NOMO-1 treated with dmso at 0.1 percent for 144 hours (cell line): Measurements from ENCODE around the gene TROAP.
A peak's percentile ranks its signal among the peaks of the same experiment; 100 is the strongest.

ENCODE experiments used
- DNase-seq: peaks from one replicate; lab custom pipeline; 2025; ENCODE audit not compliant: unreplicated experiment; lab: John Stamatoyannopoulos, UW

The TROAP gene

DNA sequence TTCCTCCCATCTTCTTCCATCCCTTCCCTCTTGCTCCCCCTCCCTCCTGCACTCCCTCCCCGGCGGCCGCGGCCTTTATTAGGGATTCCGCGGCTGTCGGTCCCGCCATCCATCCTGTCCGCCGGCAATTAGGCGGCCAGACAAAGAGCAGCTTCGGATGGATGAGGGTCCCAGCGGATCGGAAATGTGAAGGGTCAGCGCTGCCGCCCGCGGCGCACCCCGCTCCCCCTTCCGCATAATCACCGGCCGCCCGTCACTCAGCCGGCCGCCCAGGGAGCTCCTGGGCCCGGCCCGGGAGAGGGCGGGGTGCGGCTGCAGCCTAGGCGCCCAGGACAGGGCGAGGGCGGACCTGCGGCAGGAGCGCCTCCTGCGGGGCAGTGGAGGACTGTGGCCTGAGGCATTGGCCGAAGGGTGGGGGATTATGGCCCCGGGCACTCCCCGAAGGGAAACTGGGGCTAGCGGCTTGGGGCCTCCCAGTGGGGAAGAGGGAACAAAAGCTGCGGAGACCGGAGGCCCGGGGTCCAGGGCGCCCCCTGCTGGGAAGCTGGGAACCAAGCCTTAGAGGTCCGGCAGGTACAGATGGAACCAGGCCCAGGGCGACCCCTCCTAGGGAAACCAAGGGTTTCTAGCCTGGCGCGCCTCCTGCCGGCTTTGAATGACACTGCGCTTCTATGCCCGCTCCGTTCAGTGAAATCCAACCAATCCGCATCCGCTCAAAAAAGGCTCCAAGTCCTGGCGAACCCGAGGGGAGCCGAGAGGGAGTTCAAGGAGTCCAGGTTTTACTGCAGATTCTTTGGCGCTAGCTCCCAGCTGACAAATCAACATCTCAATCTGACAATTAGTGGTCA, 19.2 kb downstream of the TROAP start:
- DNase-seq: peak; percentile 84

DNA sequence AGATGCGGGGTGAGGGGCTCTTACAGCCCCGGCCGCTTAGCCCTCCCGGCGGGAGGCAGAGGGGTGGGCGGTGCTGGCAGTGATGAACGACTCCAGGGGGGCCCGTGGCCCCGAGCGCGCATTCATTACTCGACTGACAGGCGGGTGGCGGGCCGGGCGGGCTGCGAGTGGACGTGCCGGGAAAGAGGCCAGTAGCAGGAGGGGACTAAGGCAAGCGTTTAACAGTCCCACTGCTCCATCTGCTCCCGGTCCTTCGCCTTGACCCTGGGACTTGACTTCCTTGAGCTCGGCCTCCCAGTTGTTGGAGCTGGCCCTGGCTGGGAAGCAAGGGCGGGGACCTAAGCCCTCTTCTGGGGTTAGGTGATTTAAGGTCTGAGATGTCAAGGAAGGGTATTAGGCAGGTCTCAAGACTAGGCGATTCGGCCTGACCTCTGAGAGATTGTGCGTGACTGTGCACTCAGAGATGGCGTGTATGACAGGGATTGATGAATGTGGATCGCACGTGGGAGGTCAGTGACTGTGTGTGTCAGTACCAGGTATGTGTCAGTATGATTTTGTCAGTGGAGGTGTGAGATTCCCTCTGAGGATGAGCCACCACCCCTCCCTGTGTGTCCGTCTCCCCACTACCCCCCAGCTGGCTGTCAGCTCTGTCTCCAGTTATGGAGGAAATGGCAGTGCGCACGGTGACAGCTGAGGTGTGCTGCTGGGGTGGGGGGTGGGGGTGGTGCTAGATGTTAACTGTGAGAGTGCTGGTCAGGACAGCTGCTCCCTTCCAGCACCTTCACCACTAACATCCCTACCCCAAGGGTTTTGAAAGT, 20.1 kb downstream of the TROAP start:
- DNase-seq: no peak

GRCh38 chr12:49344486-49345050, 21.5 kb downstream of the TROAP start:
- no peak for DNase-seq

- DNase-seq: no peak
Measured at GRCh38 chr12:49345051-49345824, 22.2 kb downstream of the TROAP start.

GRCh38 chr12:49345825-49346658, 23.0 kb downstream of the TROAP start:
- no peak for DNase-seq

DNA sequence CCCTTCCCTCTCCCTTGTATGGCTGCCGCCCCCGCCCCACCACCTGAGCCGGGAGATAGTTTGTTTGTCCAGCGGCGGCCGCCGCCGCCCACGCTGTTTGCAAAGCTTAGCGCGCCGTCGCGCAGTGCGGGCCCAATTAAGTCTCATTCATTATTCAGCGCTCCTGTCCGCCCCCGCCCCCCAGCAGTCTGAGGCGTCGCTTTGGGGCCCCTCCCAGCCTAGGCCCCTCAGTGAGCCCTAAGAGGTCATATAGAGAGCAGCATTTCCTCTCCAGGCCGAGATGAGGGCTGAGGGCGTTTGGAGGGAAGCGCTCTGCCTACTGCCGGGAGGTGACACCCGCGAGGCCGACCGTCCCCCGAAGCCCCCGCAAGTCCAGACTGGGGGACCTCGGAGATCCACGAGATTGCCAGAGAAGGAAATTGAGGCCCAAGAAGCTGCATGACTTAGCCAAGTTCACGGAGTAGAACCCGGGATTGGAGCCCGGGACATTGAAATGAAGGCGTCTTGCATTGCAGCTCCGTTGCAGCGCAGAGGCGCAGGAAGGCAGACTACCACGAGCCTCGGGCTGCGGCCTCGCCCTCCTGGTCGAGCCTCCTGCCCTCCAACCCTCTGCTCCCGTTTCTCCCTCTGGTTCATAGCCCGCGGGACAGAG, 23.7 kb downstream of the TROAP start, which contains the start of gene DNAJC22:
TSS of gene DNAJC22 (plus strand) at position 230 of the 652 bp plus-strand sequence. CDS start 1,985 bp downstream, outside the sequence.
- no peak for DNase-seq

DNA sequence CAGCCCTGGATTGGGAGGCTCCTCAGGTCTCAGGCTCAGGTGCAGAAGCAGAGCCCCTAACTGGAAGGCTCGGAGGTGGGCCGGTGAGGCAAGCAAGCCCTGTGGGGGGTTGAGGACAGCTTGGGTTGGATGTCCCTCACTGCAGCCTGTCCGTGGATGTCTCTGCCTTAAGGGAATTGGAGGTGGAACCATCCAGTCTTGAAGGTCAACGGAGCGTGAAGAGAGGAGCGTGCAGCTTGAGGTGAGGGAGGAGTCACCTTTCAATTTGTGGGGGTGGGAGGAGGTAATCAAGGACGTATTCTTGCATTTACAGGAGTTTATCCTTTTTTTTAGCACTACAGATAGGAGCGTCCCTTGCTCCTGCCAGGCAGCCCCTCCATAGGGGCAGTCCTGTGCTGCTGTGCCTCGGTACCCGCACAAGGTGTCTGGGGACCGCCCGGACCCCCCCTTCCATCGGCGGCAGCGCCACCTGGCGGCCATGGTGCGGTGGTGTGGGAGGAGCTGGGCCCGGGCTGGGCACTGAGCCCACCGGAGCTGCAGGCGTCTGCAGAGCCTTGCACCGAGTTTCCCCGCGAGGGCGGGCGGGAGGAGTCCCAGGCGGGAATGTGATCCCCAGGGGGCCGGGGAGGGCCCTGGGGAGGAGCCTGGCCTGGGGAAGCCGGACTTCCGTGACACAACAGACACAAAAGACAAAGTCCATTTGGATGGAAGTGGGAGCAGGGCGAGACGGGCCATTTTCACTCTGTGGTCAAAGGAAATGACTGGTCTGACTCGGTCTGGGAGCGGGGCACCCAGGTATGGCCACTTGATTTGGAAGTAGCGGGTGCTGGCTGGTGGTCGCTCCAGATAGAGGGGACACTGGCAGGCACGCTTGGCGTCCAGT, 24.5 kb downstream of the TROAP start:
- no peak for DNase-seq

- DNase-seq: no peak
Measured at GRCh38 chr12:49348781-49349180, 25.7 kb downstream of the TROAP start.

DNA sequence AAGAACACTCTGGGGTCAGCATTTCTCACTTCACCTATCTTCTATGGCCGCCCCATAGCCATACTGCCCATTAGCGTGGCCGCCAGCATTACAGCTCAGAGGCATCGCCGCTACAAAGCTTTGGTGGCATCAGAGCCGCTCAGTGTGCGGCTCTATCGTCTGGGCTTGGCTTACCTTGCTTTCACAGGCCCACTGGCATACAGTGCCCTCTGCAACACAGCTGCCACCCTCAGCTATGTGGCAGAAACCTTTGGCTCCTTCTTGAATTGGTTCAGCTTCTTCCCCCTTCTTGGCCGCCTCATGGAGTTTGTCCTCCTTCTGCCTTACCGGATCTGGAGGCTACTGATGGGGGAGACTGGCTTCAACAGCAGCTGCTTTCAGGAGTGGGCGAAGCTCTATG, 26.2 kb downstream of the TROAP start:
- DNase-seq: no peak

GRCh38 chr12:49352351-49352750, 29.3 kb downstream of the TROAP start:
- no peak for DNase-seq

- no peak for DNase-seq
Measured at GRCh38 chr12:49355913-49356312, 32.9 kb downstream of the TROAP start.

DNA sequence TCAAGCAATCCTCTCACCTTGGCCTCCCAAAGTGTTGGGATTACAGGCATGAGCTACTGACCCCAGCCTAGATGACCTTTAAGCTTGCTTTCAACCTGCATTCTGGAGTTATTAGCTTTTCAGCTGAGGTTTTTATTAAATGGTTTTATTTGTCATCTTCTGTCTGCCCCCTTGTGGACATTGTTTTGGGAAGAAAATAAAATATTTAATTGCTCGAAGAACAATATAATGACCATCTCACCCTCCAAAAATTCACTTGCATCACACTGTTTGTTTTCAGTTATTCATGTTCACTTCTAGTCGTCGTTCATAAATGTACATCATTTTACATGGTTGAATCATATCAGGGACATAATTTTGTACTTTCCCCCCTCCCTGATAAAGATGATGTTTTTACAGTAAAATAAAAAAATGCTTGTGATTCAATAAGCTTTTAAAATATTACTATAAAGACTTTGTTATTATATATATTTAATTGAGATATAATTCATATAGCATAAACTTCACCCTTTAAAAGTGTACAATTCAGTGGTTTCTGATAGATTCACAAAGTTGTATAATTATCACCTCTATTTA, 34.1 kb downstream of the TROAP start:
- DNase-seq: no peak

DNA sequence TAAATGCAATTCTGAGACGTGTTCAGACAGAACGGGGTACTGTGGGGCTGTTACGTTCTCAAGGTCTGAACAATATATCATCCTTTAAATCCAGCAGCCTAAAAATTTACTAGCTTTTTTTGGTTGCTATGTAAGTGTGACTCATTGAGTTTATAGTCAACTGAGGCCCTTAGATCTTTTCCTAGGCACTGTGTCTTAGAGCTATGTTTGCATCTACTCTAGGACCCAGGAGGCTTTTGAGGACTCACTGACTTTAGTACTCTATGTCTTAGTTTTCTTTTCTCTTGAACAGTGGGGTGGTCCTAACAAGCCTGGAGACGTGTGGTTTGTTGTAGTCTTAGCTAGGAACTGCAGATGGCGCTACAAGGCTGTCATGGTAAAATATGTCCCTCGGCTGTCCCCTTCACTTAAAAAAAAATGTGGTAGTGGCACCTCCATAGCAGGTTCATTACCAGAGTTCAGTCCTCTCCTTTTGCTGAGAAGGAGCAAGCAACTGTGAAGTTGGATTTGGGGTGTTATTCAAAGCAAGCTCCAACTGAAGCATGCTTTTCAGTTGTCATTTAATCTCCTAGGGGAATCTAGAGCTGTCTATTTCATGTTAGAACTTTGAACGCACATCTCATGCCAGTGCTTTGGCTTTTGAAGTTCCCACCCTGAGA, 35.6 kb downstream of the TROAP start:
- DNase-seq: peak; percentile 27

DNA sequence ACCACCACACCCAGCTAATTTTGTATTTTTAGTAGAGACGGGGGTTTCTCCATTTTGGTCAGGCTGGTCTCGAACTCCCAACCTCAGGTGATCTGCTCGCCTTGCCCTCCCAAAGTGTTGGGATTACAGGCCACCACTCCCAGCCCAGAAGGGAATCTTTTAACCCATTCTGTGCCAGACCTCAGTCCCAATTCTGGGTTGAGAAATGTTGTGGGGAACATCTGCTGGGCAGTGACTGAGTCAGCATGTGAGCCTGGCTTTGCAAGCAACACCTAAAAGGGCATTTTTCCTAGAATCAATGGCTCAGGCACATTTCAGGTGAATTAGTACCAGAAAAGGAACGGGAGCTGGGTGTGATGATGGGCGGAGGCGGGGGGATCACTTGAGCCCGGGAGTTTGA, 36.6 kb downstream of the TROAP start:
- no peak for DNase-seq

DNA sequence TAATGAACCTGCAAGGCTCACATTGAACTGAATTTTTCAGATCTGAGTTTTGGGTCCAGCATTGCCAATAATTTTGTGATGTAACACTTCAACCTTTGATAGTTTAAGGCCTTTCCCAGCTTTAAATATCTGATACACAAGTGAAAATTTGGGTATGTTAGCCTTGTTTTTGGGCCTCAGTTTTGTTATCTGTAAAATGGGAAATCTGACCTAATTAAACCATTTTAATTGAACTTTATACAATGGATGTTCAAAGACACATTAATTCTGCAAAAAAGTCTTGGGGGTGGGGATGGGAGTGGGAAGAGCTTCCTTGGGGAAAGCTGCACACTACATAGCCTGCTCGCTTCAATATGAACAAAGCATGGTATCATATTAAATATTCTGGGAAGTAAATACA, 39.0 kb downstream of the TROAP start:
- DNase-seq: no peak

GRCh38 chr12:49364989-49365388, 41.9 kb downstream of the TROAP start:
- no peak for DNase-seq

DNA sequence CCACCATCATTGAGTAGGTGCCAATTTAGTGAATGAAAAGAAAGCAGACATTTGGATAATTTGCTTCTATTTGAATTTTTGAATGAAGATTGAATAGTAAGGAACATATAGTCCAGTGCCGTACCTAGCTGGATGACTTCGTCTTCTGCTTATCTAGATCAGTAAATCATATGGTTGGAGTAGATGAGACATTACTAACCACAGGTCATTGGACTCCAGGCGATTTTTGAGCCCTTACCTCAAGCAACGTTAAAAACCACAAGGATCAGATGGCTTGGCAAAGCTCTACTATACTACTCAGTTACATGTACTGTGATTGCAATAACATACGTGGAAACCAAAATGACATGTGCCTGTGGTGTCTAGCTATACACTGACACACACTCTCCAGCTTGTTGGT, 42.5 kb downstream of the TROAP start:
- no peak for DNase-seq
